H9 (cell line): Measurements from ENCODE around the gene SNX14. TPM values are rescaled to one million over a fixed set of nuclear protein-coding genes. Genes with fewer than 3 reads are reported as not detected.

Source experiments
- DNase-seq: peaks from one replicate; pipeline ENCODE4 v3.0.0-alpha.2; 2017
- H2AFZ ChIP-seq: one replicate; pipeline ENCODE4 v1.6.1; 2013; ENCODE audit warnings: mild to moderate bottlenecking, low read length, control low read depth, moderate library complexity
- H2AK5ac ChIP-seq: 2 replicates; pipeline ENCODE4 v1.6.1; 2013; ENCODE audit warnings: low read length, control low read depth, mixed read lengths; ENCODE audit not compliant: insufficient read length
- H2BK120ac ChIP-seq: one replicate; pipeline ENCODE4 v1.6.1; 2013; ENCODE audit warnings: low read depth, mild to moderate bottlenecking, low read length, control low read depth, inconsistent platforms; ENCODE audit not compliant: poor library complexity, severe bottlenecking
- H2BK12ac ChIP-seq: 2 replicates; pipeline ENCODE4 v1.6.1; 2013; ENCODE audit warnings: low read length, control low read depth, mixed read lengths, low read depth; ENCODE audit not compliant: insufficient read length
- H2BK15ac ChIP-seq: 2 replicates; pipeline ENCODE4 v1.6.1; 2013; ENCODE audit warnings: low read depth, low read length, control low read depth
- H2BK20ac ChIP-seq: one replicate; pipeline ENCODE4 v1.6.1; 2013; ENCODE audit warnings: low read depth, mild to moderate bottlenecking, low read length, control low read depth, inconsistent platforms; ENCODE audit not compliant: poor library complexity, severe bottlenecking
- H2BK5ac ChIP-seq: 2 replicates; pipeline ENCODE4 v1.6.1; 2013; ENCODE audit warnings: low read length, control low read depth, mixed read lengths; ENCODE audit not compliant: insufficient read length
- H3K14ac ChIP-seq: 2 replicates; pipeline ENCODE4 v1.6.1; 2013; ENCODE audit warnings: low read length, control low read depth; ENCODE audit not compliant: insufficient read depth
- H3K18ac ChIP-seq: 2 replicates; pipeline ENCODE4 v1.6.1; 2013; ENCODE audit warnings: low read depth, mild to moderate bottlenecking, mixed read lengths, low read length, control low read depth; ENCODE audit not compliant: insufficient read length
- H3K23ac ChIP-seq: 2 replicates; pipeline ENCODE4 v1.6.1; 2013; ENCODE audit warnings: low read length, control low read depth, mixed read lengths, low read depth; ENCODE audit not compliant: insufficient read length
- H3K23me2 ChIP-seq: 2 replicates; pipeline ENCODE4 v1.6.1; 2013; ENCODE audit warnings: low read depth, mild to moderate bottlenecking, mixed read lengths, low read length, control low read depth; ENCODE audit not compliant: insufficient read length, poor library complexity, severe bottlenecking
- H3K27ac ChIP-seq: 2 replicates; pipeline ENCODE4 v1.5.1; 2013; ENCODE audit warnings: low read length, control low read depth, mixed read lengths, low read depth; ENCODE audit not compliant: insufficient read length
- H3K27me3 ChIP-seq: 2 replicates; pipeline ENCODE4 v1.6.1; 2013; ENCODE audit warnings: low read length, control low read depth, inconsistent platforms; ENCODE audit not compliant: insufficient read depth
- H3K4ac ChIP-seq: 2 replicates; pipeline ENCODE4 v1.6.1; 2013; ENCODE audit warnings: low read depth, mild to moderate bottlenecking, control low read depth, inconsistent platforms, low read length, moderate library complexity
- H3K4me1 ChIP-seq: 2 replicates; pipeline ENCODE4 v1.6.1; 2013; ENCODE audit warnings: low read length, control low read depth, inconsistent platforms; ENCODE audit not compliant: insufficient read depth
- H3K4me2 ChIP-seq: 2 replicates; pipeline ENCODE4 v1.6.1; 2013; ENCODE audit warnings: low read length, control low read depth, mixed read lengths; ENCODE audit not compliant: insufficient read length, insufficient read depth
- H3K56ac ChIP-seq: 2 replicates; pipeline ENCODE4 v1.6.1; 2013; ENCODE audit warnings: low read depth, mild to moderate bottlenecking, mixed read lengths, low read length, control low read depth; ENCODE audit not compliant: insufficient read length
- H3K79me1 ChIP-seq: 2 replicates; pipeline ENCODE4 v1.6.1; 2013; ENCODE audit warnings: low read depth, mild to moderate bottlenecking, moderate library complexity, low read length, control low read depth, inconsistent platforms; ENCODE audit not compliant: insufficient read depth, poor library complexity, severe bottlenecking
- H3K79me2 ChIP-seq: 2 replicates; pipeline ENCODE4 v1.6.1; 2013; ENCODE audit warnings: low read length, control low read depth, inconsistent platforms; ENCODE audit not compliant: insufficient read depth
- H3K9ac ChIP-seq: 2 replicates; pipeline ENCODE4 v1.6.1; 2013; ENCODE audit warnings: low read length, control low read depth, mixed read lengths; ENCODE audit not compliant: insufficient read length; ENCODE audit errors: extremely low read depth
- H3K9me3 ChIP-seq: one replicate; pipeline ENCODE4 v1.6.1; 2013; ENCODE audit warnings: low read depth, low read length, inconsistent platforms; ENCODE audit not compliant: control insufficient read depth
- H3T11ph ChIP-seq: one replicate; pipeline ENCODE4 v1.6.1; 2013; ENCODE audit warnings: mild to moderate bottlenecking, low read length, control low read depth, inconsistent platforms
- H4K20me1 ChIP-seq: one replicate; pipeline ENCODE4 v1.6.1; 2013; ENCODE audit not compliant: control insufficient read depth, insufficient read length, insufficient read depth
- H4K5ac ChIP-seq: 2 replicates; pipeline ENCODE4 v1.6.1; 2013; ENCODE audit warnings: low read depth, mild to moderate bottlenecking, mixed read lengths, low read length, control low read depth; ENCODE audit not compliant: insufficient read length
- H4K8ac ChIP-seq: replicated peaks from 2 replicates; pipeline ENCODE4 v1.6.1; 2013; ENCODE audit warnings: low read length, control low read depth, mixed read lengths, low read depth; ENCODE audit not compliant: insufficient read length
- H4K91ac ChIP-seq: 2 replicates; pipeline ENCODE4 v1.6.1; 2013; ENCODE audit warnings: low read depth, mild to moderate bottlenecking, moderate library complexity, mixed read lengths, low read length, control low read depth; ENCODE audit not compliant: insufficient read length
- H3K27ac Mint-ChIP-seq, 3 experiments: 2 replicates in 2 of 3; 3 replicates in 1 of 3; pipeline ENCODE4 v1.8.0; 2020 to 2021; ENCODE audit warnings: mixed read lengths in 3 of 3, mild to moderate bottlenecking in 1 of 3, moderate library complexity in 1 of 3
- H3K27me3 Mint-ChIP-seq: 2 replicates; pipeline ENCODE4 v1.8.0; 2021; ENCODE audit warnings: low read depth, mild to moderate bottlenecking, moderate library complexity, mixed read lengths
- H3K36me3 Mint-ChIP-seq, 3 experiments: 2 replicates in 2 of 3; 3 replicates in 1 of 3; pipeline ENCODE4 v1.8.0; 2020 to 2021; ENCODE audit warnings: low read depth in 3 of 3, mixed read lengths in 3 of 3; ENCODE audit not compliant: insufficient read depth in 1 of 3
- H3K4me1 Mint-ChIP-seq, 2 experiments: 2 replicates each; pipeline ENCODE4 v1.8.0; 2020; ENCODE audit warnings: mixed read lengths in 2 of 2
- H3K4me3 Mint-ChIP-seq, 2 experiments: 2 replicates in 1 of 2; 3 replicates in 1 of 2; pipeline ENCODE4 v1.8.0; 2020 to 2021; ENCODE audit warnings: mild to moderate bottlenecking in 2 of 2, mixed read lengths in 2 of 2, moderate library complexity in 1 of 2
- H3K9me3 Mint-ChIP-seq, 2 experiments: 2 replicates in 1 of 2; 3 replicates in 1 of 2; pipeline ENCODE4 v1.8.0; 2020; ENCODE audit warnings: mild to moderate bottlenecking in 2 of 2, mixed read lengths in 2 of 2, moderate library complexity in 1 of 2
- WGBS: extraction: QIAGEN DNeasy Blood & Tissue Kit; methylation state at CpG from one replicate; pipeline ENCODE4 v1.1.7; 2013; ENCODE audit warnings: missing lambda C conversion rate, low lambda C conversion rate, mixed read lengths; ENCODE audit not compliant: insufficient read length; ENCODE audit errors: extremely low coverage; 5-methylcytosine and 5-hydroxymethylcytosine counted together
- total RNA-seq: library from RNA; stranded (reverse); gene quantifications from 2 replicates; pipeline ENCODE4 v1.2.1, GENCODE V29; 2021
- TF ChIP-seq, protein P1 (sequence below): fragments of 200-600 bp; sonication (generic); conservative IDR thresholded peaks from 3 replicates; pipeline ENCODE4 v1.8.0; 2021; ENCODE audit warnings: antibody characterized with exemption, mild to moderate bottlenecking

SNX14 gene
- total RNA-seq, 1 experiment from 2014 or later = 33.0 TPM

DNA sequence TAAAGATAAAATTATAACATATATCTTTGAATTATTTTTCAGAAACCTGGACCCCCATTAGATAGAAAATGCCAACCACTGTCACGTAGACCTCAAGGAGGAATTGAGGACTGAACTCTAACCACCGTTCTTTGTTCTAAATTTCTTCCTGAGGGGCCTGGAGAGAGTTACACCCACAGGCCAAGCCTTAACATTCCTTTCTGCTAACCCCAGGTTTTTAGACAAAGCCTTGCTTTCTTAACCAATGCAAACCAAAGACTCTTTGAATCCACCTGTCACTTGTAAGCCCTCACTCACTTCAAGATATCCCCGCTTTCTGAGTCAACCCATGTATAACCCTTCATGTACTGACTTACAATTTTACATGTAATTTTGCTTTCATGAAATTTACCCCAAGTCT is 41.0 kb downstream of the SNX14 start:
- peaks cover 2 to 3% of the 10 kb centered on the region in 2 experiments; a peak in 2 of 5 replicates for H3K9me3 Mint-ChIP-seq

More for the DNA sequence above, 41.0 kb downstream of the SNX14 start:
- Histone ChIP-seq H3K27ac (no peak overlapping the region), H2BK15ac (no peak overlapping the region), H3T11ph (no peak overlapping the region), H3K9me3 (no peaks in the 10 kb centered on the region), H3K4me2 (no peak overlapping the region), H3K79me1 (no peaks in the 10 kb centered on the region), H3K56ac (no peak overlapping the region), H3K9ac (peak overlapping the region; percentile 31), H3K23me2 (no peaks in the 10 kb centered on the region), H3K4me1 (no peaks in the 10 kb centered on the region), H3K14ac (no peak overlapping the region), H2AK5ac (no peak overlapping the region), H4K20me1 (no peaks in the 10 kb centered on the region), H2BK20ac (no peak overlapping the region), H4K5ac (no peak overlapping the region), H2BK5ac (no peak overlapping the region), H2BK120ac (no peak overlapping the region), H2AFZ (no peak overlapping the region), H3K27me3 (no peaks in the 10 kb centered on the region), H3K4ac (no peak overlapping the region), H3K18ac (no peak overlapping the region), H2BK12ac (no peak overlapping the region), H4K91ac (no peak overlapping the region), H3K79me2 (no peaks in the 10 kb centered on the region), H3K23ac (no peak overlapping the region), H4K8ac (no peak overlapping the region)
- Mint-ChIP-seq H3K36me3 (peaks cover 8 to 19% (median 10%) of the 10 kb centered on the region in 3 experiments), H3K27ac (peak overlapping the region in 2 of 3 experiments; percentile 86 to 93; a peak in 3 of 7 replicates), H3K27me3 (no peaks in the 10 kb centered on the region), H3K4me1 (peaks cover 10% of the 10 kb centered on the region in 2 experiments), H3K4me3 (no peak overlapping the region)
- WGBS = no CpG with 5 or more reads among the region's 3 CpGs
- TF ChIP-seq, protein P1, sequence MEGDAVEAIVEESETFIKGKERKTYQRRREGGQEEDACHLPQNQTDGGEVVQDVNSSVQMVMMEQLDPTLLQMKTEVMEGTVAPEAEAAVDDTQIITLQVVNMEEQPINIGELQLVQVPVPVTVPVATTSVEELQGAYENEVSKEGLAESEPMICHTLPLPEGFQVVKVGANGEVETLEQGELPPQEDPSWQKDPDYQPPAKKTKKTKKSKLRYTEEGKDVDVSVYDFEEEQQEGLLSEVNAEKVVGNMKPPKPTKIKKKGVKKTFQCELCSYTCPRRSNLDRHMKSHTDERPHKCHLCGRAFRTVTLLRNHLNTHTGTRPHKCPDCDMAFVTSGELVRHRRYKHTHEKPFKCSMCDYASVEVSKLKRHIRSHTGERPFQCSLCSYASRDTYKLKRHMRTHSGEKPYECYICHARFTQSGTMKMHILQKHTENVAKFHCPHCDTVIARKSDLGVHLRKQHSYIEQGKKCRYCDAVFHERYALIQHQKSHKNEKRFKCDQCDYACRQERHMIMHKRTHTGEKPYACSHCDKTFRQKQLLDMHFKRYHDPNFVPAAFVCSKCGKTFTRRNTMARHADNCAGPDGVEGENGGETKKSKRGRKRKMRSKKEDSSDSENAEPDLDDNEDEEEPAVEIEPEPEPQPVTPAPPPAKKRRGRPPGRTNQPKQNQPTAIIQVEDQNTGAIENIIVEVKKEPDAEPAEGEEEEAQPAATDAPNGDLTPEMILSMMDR = no peak
- no peak for DNase-seq
